HG03066 (cell line): ENCODE results near the gene FNDC7.
A peak's percentile ranks its signal among the peaks of the same experiment; 100 is the strongest.
"Not testable (repeated sequence)": the region's sequence is repeated elsewhere in the genome, so short reads cannot be mapped to it uniquely, and the experiment has no call there.

ENCODE experiments used
- ATAC-seq: cut with Tn5 transposase; IDR thresholded peaks from one replicate; pipeline ENCODE4 v1.9.1; 2021; ENCODE audit warnings: low read depth; ENCODE audit not compliant: unreplicated experiment

Gene FNDC7

GRCh38 chr1:108729481-108729880 lies 16.8 kb downstream of the FNDC7 start:
- ATAC-seq, result no peak

DNA sequence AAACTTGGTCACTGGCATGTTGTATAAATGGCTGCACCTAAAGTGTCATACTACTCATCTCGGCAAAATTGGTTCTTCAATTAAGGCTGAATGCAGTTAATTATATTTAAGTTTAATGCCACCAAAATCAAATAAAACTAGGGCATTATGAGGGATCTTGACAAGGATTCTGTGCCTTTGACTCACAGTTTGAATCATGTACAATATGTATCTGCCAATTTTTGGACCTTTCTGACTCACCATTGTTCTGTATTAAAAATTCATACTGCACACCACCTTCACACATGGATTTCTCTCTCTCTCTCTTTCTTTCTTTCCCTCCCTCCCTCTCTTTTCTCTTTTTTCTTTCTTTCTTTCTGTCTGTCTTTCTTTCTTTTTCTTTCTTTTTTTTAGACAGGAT lies 19.7 kb downstream of the FNDC7 start:
- ATAC-seq, result no peak

GRCh38 chr1:108734171-108734865 lies 21.6 kb downstream of the FNDC7 start:
- ATAC-seq, result no peak

GRCh38 chr1:108742253-108742652 lies 29.5 kb downstream of the FNDC7 start:
- ATAC-seq, result no peak

DNA sequence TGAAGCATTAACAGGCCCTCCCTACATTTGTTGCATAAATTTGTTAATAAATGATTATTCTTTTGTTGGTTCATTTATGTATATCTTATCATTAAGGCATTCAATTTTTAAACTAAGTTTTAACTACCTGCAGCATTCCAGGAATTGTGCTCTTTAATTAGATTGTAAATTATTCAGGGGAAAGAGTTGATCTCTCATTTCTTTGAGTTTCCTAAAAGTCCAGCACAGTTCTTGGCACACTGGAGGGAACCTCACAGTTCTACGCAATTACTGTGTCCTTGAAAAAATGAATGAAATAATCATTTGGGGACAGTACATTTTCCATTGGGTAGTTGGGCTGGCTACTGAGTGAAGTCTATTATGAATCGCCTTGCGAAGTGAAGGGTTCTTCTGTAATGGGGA lies 33.3 kb downstream of the FNDC7 start:
- ATAC-seq, result no peak

DNA sequence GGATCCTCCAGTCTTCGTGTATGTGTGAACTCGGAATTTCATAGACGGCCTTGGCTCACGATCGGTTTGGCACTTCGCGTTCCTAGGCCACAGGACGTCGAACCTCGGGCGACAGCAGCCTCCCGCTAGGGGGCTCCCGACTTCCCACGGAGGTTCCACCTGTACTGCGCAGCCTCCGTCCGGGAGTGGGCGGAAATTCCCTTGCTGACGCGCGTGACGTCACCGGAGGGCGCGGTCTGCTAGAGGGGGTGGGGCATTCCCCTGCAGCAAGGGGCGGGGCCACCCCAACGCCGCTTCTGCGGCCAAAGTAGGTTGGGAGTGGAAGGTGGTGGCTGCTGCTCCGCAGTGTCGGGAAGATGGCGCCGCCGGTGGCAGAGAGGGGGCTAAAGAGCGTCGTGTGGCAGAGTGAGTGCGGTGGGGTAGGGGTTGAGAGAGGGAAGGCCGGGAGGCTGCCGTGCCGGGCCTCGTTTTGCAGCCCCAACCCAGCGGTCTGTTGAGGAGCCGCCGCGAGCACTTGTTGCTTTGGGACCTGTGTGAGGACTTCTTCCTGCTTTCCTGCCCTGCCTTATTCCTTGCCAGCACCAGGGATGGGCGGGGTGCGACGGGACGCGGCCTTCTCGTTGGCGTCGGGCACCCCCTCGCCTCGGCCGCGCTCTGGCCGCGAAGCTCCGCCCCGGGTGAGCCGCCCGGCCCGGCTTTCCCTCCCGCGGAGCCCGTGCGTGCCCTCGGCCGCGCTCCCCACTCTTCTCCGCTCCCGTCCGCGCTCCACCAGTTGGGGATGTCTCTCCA lies 33.9 kb downstream of the FNDC7 start, which contains the start of gene STXBP3:
STXBP3 (plus strand) TSS at position 293 of the 789 bp plus-strand sequence; CDS start at position 357, 64 bp downstream.
- ATAC-seq, result peak; percentile 92

- no peak for ATAC-seq
Observed at GRCh38 chr1:108747171-108747850, 34.6 kb downstream of the FNDC7 start.

- ATAC-seq, result no peak
Observed at GRCh38 chr1:108747898-108748297, 35.2 kb downstream of the FNDC7 start.

- ATAC-seq, result no peak
Observed at GRCh38 chr1:108749081-108749480, 36.4 kb downstream of the FNDC7 start.

DNA sequence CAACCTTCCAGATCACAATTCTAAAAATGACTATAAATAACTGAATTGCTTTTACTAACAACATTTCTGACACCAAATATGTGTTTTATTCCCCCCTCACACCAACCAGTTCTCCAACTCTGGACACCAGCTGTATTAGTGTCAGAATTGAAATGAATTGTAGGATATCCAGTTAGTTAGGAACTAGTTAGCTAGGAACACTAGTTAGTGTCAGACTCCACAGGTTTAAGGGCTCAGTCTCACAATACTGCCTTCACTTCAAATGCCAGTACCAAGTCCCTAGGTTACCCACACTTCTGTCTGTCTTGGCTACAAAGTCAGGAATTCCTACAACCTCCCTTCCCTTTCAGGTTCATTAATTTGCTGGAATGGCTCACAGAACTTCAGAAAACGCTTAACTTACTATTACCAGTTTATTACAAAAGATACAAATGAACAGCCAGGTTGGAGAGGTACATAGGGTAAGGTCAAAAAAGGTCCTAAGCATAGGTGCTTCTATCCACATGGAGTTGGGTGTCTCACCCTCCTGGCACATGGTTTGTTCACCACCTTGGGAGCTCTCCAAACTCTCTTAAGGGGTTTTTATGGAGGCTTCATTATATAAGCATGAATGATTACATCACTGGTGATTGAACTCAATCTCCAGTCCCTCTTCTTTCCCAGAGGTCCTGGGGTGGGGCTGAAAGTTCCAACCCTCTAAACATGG lies 37.9 kb downstream of the FNDC7 start:
- ATAC-seq, result no peak

DNA sequence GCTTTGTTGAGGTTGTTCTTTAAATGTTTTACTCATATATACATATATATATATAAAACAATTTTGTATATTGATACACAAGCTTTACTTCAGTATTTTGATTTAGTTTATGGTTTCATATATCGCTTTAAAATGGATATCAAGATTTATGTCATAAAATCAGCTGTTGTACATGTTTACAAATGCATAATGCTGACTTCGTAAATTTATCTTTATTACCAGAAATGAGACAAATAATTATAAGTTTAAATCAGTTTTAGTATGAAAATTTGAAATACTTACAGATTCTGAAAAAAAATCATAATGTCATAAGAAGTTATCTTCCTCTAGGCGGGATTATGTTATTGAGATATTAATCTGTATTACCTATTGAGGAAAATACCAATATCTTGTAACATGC lies 40.7 kb downstream of the FNDC7 start:
- no peak for ATAC-seq

- no peak for ATAC-seq
Observed at GRCh38 chr1:108758796-108759195, 46.1 kb downstream of the FNDC7 start.

DNA sequence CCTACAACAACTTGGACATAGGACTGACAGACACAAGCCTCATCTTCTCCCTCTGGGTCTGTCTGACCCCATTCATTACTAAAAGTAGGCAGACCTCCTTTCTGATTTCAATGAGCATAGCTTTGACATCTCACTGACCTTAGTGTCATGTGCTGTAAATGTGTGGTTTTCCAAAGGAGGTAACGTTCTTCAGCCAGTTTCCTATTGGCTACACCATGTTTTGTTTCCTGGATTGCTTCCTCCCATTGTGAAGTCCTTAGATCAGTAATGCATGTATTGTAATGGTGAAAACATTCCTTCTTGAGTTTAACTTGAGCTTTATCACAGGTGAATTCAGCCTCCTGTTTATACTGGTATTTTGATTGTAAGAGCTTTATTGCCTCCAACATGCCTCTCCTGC lies 54.4 kb downstream of the FNDC7 start:
- no peak for ATAC-seq

DNA sequence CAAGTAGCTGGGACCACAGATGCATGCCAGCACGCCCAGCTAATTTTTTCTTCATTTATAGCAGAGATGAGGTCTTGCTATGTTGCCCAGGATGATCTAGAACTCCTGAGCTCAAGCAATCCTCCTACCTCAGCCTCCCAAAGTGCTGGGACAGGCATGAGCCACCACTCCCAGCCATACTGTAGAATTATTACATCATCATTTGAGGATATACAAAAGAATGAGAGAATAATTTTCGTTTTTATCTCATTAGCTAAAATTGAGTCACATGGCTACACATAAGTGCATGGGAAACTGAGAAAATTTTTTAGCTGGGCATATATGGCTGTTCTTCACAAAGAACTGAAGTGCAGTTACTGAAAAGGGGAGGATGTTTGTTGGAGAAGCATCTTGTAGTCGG lies 55.0 kb downstream of the FNDC7 start:
- ATAC-seq, result no peak

GRCh38 chr1:108777839-108778238 lies 65.1 kb downstream of the FNDC7 start:
- no peak for ATAC-seq

- no peak for ATAC-seq
Observed at GRCh38 chr1:108779455-108779854, 66.7 kb downstream of the FNDC7 start.

DNA sequence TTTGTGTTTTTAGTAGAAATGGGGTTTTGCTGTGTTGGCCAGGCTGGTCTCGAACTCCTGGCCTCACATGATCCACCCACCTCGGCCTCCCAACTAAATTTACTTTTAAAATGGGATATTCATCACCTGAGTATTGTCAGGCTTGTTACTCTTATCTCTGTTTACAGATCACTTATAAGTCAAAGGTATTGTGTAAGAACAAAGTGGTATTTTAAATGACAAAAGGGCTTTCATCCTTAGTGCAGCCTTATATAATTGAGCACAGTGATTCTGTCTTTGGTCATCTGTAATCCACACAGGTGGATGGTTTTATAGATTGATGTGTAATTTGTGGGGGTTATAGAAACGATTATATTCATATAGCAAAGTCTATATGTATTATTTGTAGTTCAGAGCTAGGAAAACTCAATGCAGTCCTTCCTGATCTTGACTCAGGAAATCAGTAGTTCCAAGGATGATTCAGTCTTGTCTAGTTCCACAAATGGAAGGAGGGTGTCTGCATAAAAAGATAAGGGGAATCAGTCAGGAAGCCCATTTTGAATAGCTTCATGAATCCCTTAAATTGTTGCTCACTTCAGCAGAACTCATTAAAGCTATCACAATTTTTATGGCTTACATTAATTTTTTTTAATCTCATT lies 68.3 kb downstream of the FNDC7 start:
- no peak for ATAC-seq

DNA sequence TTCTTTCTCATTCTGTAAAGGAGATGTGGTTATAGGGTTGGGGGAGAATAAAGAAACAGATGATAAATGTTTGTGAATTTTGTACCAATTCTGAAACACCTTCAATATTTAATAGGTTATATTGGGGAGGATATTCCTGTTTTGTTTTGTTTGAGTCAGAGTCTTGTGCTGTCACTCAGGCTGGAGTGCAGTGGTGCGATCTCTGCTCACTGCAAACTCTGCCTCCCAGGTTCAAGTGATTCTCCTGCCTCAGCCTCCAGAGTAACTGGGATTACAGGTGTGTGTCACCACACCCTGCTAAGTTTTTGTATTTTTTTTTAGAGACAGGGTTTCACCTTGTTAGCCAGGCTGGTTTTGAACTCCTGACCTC lies 68.9 kb downstream of the FNDC7 start:
- ATAC-seq, result not testable (repeated sequence)

- ATAC-seq, result no peak
Observed at GRCh38 chr1:108785264-108785663, 72.6 kb downstream of the FNDC7 start.

DNA sequence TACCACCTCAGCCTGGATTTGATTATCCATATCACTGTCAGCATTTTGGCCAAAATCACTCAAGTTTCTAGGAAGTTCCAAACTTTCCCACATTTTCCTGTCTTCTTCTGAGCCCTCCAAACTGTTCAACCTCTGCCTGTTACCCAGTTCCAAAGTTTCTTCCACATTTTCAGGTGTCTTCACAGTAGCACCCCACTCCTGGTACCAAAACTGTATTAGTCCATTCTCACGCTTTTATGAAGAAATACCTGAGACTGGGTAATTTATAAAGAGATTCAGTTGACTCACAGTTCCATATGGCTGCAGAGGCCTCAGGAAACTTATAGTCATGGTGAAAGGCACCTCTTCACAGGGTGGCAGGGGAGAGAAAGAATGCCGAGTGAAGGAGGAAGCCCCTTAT lies 73.2 kb downstream of the FNDC7 start:
- no peak for ATAC-seq
